Thoracic aorta endothelial cell (primary cell): ENCODE measurements around the gene LEAP2. TPM values are rescaled to one million over a fixed set of nuclear protein-coding genes. Genes with fewer than 3 reads are reported as not detected.

ENCODE experiments used
- small RNA-seq: library from RNA; depleted of rRNA; stranded (forward); fragments of <200 nt; gene quantifications from one replicate; pipeline ENCODE3, GENCODE V24; 2012
- total RNA-seq: library from RNA; depleted of rRNA; stranded (reverse); fragments of >200 nt; gene quantifications from 2 replicates; pipeline ENCODE4 v1.2.3, GENCODE V29; 2012

LEAP2 gene, protein sequence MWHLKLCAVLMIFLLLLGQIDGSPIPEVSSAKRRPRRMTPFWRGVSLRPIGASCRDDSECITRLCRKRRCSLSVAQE
- total RNA-seq, result 0.50 and 0.53 TPM in 2 replicates

DNA sequence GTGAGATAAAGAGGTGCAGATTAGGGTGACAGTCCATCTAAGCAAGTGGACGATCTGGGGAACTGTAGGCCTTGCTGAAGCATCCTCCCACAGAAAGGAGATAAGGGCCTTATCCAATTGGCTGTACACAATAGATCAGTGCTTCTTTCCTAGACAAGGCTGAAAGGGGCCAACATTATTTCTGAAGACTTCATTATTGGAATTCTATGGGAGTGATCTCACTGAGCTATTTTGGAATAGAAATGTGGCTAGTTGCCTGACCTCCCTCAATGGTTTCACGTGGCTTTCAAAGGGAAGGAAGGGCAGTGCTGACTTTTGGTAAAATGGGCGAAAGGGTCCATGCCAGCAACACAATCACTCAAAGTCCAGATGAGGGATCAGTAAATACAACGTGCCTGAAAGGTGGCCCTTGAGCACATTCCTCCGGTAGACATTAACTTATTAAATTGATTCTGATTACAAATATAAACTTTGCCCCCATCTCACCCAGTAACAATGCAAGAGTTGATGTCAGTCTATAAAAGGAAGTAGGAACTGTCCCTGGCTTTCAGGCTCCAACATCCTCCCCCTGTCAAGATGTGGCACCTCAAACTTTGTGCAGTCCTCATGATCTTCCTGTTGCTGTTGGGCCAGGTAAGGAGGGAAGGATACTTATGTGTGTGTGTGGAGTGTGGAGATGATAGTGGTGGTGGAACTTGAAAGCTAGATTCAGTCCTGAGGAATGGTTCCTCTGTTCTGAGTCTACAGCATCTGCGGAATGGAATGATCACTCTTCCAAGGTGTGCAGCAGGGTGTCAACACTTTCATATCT is at the start of gene LEAP2:
TSS of gene LEAP2 (plus strand) at position 550 of the 811 bp plus-strand sequence. CDS start at position 577, 27 bp downstream.

DNA sequence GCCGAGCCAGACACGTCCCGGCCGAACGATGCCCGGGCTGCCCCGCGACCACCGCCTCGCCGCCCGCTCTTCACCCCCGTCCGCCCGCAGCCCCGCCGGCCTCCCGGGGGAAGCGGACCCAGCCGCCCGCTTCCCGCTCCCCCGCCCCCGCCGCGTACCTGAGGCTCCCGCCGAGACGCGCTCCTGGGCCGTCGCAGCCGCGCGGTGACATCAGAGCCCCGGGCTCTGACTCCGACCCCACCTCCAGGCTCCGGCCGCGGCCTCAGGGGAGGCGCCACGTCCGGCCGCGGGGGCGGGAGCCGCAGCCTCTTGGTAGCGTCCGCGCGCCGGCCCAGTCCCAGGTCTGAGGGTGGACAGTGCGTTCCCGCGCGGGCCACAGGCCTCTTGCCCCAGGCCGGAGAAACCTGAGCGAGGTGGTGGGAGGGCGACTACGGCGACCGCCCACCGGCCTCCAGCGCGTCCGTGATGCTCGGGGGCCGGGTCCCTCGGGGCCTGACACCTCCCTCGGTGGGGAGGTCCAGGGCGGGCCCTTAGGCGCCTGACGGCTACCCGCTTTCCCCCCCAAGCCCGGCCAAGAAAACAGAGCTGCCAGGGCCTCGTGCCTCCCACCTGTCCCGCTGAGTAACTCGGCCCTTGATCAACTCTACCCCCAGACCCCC is 42.9 kb upstream of the LEAP2 start, which contains the start of gene SHROOM1:
TSS of gene SHROOM1 (minus strand) at position 212 of the 659 bp plus-strand sequence. CDS start 4,507 bp downstream, outside the sequence.

DNA sequence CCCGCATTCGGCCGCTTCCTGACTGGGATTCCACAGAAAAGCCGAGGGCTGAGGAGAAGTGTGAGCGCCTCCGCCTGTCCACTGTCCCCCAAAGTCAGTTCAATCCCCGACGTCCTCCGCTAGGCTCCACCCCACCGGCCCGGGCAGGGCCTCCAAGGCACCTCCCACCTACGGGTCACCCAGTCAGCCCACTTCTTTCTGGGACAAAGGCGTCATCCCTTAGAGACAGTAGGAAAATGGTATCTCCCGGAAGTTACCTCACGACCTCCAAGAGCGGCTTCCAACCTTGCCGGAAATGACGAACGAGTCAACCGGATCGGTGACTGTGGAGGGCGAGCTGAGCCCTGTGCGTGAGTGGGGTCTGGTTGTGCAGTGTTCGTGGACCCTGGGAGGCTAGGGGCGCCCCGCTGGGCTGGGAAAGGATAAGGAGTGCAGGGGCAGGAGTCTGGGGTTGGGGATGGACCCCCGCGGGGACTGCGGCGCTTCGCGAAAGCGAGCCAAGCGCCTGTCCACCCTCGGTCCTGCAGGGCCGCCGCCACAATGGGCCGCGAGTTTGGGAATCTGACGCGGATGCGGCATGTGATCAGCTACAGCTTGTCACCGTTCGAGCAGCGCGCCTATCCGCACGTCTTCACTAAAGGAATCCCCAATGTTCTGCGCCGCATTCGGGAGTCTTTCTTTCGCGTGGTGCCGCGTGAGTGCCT is 7.0 kb upstream of the LEAP2 start, which contains the start of the genes GDF9 and UQCRQ:
TSS of gene GDF9 (minus strand) at position 128 of the 704 bp plus-strand sequence. CDS start 1,936 bp downstream, outside the sequence.
TSS of gene UQCRQ (plus strand) at position 301 of the 704 bp plus-strand sequence. CDS start at position 541, 240 bp downstream.

Small RNAs within 50 kb of the gene (small RNA-seq; reads per million reads assigned to genes)
- gene RNA5SP192, result not detected

Other genes starting within 250 kb of the LEAP2 start
- not detected in 2 replicates for gene IL13, start 215.5 kb upstream of the LEAP2 start, total RNA-seq
- not detected in 2 replicates for gene IL4, start 199.7 kb upstream of the LEAP2 start, total RNA-seq
- gene KIF3A, start 136.1 kb upstream of the LEAP2 start, total RNA-seq, result 12.9 and 15.8 TPM in 2 replicates
- gene CCNI2, start 126.2 kb upstream of the LEAP2 start, total RNA-seq, result 0.22 TPM in 1 of 2 replicates, not detected in the other
- gene SEPTIN8, start 96.4 kb upstream of the LEAP2 start, total RNA-seq, result 48.0 and 58.6 TPM in 2 replicates
- not detected in 2 replicates for gene SOWAHA, start 60.4 kb upstream of the LEAP2 start, total RNA-seq
- 5.3 and 8.5 TPM in 2 replicates for gene SHROOM1, start 43.0 kb upstream of the LEAP2 start, total RNA-seq
- gene GDF9, start 7.2 kb upstream of the LEAP2 start, total RNA-seq, result under 0.01 and 0.14 TPM in 2 replicates
- 67.9 and 92.2 TPM in 2 replicates for gene UQCRQ, start 7.0 kb upstream of the LEAP2 start, total RNA-seq
- 97.6 and 99.3 TPM in 2 replicates for gene AFF4, start 90.0 kb downstream of the LEAP2 start, total RNA-seq
- 18.0 and 26.1 TPM in 2 replicates for gene ZCCHC10, start 152.9 kb downstream of the LEAP2 start, total RNA-seq
- 191 and 222 TPM in 2 replicates for gene HSPA4, start 178.3 kb downstream of the LEAP2 start, total RNA-seq